HEK293 (cell line): ENCODE results near the gene STX11.

Source experiments
- BCL11A ChIP-seq: fragments of 450-650 bp; formaldehyde crosslinking; IDR thresholded peaks from 2 replicates; pipeline ENCODE4 v1.5.1; 2016; ENCODE audit warnings: low read depth, missing biosample characterization, missing genetic modification characterization
- CTCF ChIP-seq: fragments of 450-650 bp; formaldehyde crosslinking; IDR thresholded peaks from 2 replicates; pipeline ENCODE4 v1.5.1; 2016; ENCODE audit warnings: missing biosample characterization, missing genetic modification characterization
- PBX3 ChIP-seq: sonication (generic); formaldehyde crosslinking; IDR thresholded peaks from 2 replicates; pipeline ENCODE4 v1.8.1; 2022; ENCODE audit warnings: mild to moderate bottlenecking, moderate library complexity, missing genetic modification reagents
- ZBTB17 ChIP-seq: fragments of 450-650 bp; formaldehyde crosslinking; IDR thresholded peaks from 2 replicates; pipeline ENCODE4 v1.5.1; 2016; ENCODE audit warnings: missing biosample characterization, missing genetic modification characterization
- ZNF362 ChIP-seq: fragments of 450-650 bp; formaldehyde crosslinking; IDR thresholded peaks from 2 replicates; pipeline ENCODE4 v1.5.1; 2016; ENCODE audit warnings: missing biosample characterization, missing genetic modification characterization
- ZNF398 ChIP-seq: fragments of 450-650 bp; formaldehyde crosslinking; IDR thresholded peaks from 2 replicates; pipeline ENCODE4 v1.5.1; 2017; ENCODE audit warnings: missing biosample characterization, missing genetic modification characterization
- ZNF555 ChIP-seq: fragments of 450-650 bp; formaldehyde crosslinking; conservative IDR thresholded peaks from 2 replicates; pipeline ENCODE4 v1.5.1; 2017; ENCODE audit warnings: missing biosample characterization, mild to moderate bottlenecking, missing genetic modification characterization, inconsistent platforms
- ZNF624 ChIP-seq: fragments of 450-650 bp; formaldehyde crosslinking; IDR thresholded peaks from 2 replicates; pipeline ENCODE4 v1.5.1; 2017; ENCODE audit warnings: missing biosample characterization, missing genetic modification characterization

DNA sequence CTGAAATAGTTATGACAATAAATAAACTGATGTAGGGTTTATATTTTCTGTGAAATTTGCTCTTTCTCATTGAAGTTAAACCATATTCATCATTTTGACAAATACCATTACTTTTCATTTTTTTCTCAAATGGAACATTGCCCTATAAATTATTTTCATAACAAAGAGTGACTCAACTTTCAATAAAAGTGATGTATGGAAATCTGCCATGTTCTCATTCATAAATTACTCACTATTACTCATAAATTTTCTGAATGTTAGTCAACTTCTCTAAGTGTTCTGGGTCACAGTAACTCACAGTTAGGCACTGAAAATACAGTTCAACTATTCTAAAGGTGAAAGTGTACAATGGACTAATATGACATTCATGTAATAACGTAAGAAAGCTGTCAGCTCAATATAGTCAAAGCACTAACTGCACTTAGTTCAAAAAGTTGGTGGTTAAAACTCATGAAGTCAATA lies 19.0 kb upstream of the STX11 start:
- TF ChIP-seq ZNF555 (no peak), ZNF398 (tag by site-specific recombination) (no peak), CTCF (tag by site-specific recombination) (no peak), BCL11A (tag by site-specific recombination) (no peak), ZNF362 (tag by site-specific recombination) (no peak), ZBTB17 (tag by site-specific recombination) (no peak), ZNF624 (tag by site-specific recombination) (no peak), PBX3 (no peak)
